GM10266 (cell line): ENCODE data around the gene HTR2C.

Source experiments
- DNase-seq: peaks from one replicate; pipeline ENCODE4 v3.0.0; 2012; ENCODE audit errors: extremely low spot score
- TF ChIP-seq, protein P1 (sequence below): IDR thresholded peaks from 2 replicates; pipeline ENCODE4 v1.5.1; 2012; ENCODE audit warnings: mild to moderate bottlenecking, low read depth; ENCODE audit not compliant: control insufficient read depth, insufficient read depth; ENCODE audit errors: missing control alignments

Gene HTR2C

DNA sequence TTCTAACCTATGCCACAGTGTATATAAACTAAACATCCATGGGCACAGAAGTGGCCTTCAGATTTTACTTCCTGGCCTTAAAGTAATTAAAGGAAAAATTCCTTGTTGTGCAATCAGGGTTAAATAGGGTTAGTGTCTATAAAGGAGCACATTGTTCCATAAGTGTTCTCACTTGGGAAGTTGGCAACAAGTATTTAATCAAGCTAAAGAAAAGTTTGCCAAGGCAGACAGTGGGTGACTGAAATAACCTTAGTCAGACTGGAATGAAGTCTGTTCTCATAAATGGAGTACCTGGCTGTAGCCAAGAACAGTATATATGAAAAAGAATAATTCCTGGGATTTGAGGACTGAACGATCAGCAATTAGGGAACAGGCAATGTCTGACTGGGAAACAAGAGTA is 213.6 kb downstream of the HTR2C start:
- TF ChIP-seq, protein P1, sequence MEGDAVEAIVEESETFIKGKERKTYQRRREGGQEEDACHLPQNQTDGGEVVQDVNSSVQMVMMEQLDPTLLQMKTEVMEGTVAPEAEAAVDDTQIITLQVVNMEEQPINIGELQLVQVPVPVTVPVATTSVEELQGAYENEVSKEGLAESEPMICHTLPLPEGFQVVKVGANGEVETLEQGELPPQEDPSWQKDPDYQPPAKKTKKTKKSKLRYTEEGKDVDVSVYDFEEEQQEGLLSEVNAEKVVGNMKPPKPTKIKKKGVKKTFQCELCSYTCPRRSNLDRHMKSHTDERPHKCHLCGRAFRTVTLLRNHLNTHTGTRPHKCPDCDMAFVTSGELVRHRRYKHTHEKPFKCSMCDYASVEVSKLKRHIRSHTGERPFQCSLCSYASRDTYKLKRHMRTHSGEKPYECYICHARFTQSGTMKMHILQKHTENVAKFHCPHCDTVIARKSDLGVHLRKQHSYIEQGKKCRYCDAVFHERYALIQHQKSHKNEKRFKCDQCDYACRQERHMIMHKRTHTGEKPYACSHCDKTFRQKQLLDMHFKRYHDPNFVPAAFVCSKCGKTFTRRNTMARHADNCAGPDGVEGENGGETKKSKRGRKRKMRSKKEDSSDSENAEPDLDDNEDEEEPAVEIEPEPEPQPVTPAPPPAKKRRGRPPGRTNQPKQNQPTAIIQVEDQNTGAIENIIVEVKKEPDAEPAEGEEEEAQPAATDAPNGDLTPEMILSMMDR = no peak
- no peak for DNase-seq

DNA sequence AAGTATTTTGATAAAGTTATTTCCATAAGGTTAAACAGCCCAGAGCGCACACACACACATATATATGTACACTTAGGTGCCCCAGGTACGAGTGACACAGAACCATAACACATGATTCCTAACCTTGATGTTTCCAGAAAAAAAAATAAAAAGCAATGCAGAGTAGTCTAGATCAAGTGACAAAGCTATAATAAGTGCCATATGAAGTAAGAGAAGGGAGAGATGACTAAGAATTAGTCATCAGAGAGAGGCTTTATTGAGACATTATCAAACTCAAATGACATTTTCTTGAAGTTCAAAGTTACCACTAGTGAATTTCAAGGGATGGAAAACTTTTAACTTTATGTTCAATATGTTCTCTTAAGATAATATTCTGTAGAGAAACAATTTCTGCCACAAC is 215.0 kb downstream of the HTR2C start:
- no peak for DNase-seq

DNA sequence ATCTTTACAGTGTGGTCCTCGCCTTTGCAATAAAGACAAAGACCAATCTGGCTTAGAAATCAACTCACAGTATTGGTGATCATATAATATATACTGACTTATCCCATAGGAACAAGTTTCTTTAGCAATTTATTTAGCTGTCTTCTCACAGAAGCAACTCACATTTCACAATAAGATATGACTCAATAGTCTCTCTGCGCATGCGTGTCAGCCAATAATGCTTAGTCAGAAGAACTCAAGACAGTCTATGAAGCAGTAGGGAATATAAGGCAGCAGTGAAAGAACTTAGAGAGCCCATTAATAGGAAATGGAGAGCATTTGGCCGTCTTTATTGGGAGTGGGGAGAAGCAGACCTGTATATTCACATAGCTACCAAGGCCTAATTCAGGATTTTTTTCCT is 216.8 kb downstream of the HTR2C start:
- TF ChIP-seq, protein P1 = no peak
- no peak for DNase-seq

More for the DNA sequence above, 215.0 kb downstream of the HTR2C start:
- TF ChIP-seq, protein P1 = no peak

DNA sequence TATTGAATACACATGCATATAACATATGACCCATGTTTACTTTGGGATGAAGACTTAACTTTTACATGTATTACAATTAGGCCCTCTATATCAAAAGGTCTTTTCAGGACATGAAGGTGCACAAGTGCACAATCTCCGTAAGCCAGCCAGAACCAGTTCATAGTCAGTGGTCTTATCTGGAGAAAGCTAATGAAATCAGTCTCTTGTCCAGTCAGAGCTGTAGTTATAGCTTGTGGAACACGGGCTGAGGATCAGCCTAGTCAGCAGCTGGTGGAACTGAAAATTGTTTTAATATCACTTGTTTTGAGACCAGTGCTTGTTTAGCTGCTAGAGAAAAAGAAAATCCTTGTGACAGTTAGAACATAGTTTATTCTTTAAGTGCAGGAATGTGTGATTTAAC is 235.6 kb downstream of the HTR2C start:
- DNase-seq = no peak
- TF ChIP-seq, protein P1 = no peak

DNA sequence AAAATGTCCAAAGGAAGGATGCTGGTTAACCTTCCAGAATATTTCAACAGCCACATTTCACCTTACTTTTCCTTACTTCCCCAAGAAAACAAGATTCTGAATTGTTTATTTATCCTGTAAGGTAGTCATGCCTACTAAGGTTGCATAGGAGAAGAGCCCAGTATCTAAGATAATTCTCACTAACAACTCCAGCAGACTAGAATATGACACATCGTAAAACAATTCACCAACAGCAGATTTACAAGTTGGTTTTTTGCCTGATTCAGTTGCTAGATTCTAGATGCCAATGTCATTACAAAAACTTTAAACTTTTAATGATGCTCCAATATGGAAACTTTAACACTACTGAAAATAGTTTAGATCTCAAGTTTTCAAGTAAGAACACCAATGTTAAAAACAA is 257.2 kb downstream of the HTR2C start:
- no peak for DNase-seq
- TF ChIP-seq, protein P1 = no peak

DNA sequence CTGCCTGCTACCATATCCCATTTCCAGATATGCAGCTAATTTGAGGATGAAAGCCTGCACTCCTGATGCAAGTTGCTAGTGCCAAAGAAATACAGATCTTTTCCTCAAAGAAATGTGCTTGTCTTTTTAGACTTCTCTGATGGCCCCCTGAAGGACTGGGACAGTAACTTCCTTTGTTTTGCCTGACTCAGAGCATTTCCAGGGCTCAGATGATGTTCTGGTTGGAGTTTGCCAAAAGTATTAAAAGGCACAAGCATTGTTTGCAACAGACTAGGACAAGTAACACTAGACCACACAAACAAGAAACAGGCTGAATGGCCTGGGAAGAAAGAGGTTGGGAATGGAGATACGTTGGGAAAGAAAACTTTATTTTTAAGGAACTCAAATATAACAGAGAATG is 258.3 kb downstream of the HTR2C start:
- TF ChIP-seq, protein P1 = no peak
- DNase-seq = no peak

DNA sequence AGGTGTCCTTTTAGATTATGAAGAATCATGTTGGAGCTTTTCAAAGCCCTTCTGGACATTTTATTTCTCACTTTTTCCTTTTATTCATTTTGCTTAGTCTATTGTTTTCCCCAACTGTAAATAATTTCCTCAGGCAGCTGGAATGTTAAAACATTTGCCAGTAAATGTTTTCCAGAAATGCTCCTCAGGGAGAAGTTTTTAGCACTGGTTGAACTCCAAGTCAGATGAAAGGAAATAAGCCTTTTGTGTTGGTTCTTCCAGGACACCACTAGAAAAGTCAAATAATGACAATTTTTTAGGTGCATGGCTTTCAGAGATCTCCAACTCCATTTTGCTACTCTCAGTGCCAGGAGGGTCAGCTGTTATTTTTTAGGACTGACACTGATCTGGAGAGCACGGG is 305.6 kb downstream of the HTR2C start:
- TF ChIP-seq, protein P1 = no peak
- no peak for DNase-seq

DNA sequence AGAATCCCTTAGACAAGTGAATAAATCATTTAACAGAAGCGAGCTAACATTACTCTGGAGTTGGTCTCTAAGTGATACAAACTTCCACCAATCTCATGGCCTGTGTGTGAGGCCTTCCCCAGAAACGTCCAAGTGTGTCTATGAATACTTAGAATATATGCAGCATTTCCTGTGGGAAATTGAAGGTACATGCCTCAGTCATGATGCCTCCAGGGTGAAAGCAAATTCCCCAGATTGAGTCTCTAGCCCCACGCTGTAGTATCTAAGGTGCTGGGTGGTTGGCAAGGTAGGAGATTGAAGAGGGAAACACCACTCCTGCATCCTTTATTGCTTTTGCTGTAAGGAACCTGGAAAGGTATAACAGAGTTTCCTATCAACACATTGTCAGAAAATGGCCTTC is 319.7 kb downstream of the HTR2C start:
- TF ChIP-seq, protein P1 = no peak
- no peak for DNase-seq
